Heart left ventricle (tissue), 16 donors: Measurements from ENCODE around the gene ADTRP. TPM values are rescaled to one million over a fixed set of nuclear protein-coding genes. Genes with fewer than 3 reads are reported as not detected.

Source experiments
- ATAC-seq, 4 donors: fragments of 200-7000 bp; cut with Tn5 transposase; one replicate each; pipeline ENCODE4 v1.9.1; 2020 to 2022; ENCODE audit warnings: moderate library complexity in 4 of 4, mild to moderate bottlenecking in 3 of 4, moderate number of reproducible peaks in 1 of 4
- DNase-seq, 5 donors: peaks; one replicate each; pipeline ENCODE4 v3.0.0-alpha.2; 2020
- H3K27ac ChIP-seq, 12 donors: fragments of 200-600 bp; sonication (generic) in 4 of 12; one replicate each; pipeline versions ENCODE4 v1.5.0 to v1.8.0; 2016 to 2022; ENCODE audit warnings: mild to moderate bottlenecking in 2 of 12
- H3K27me3 ChIP-seq, 9 donors: fragments of 200-600 bp; sonication (generic) in 2 of 9; one replicate each; pipeline versions ENCODE4 v1.5.1 to v1.8.0; 2016 to 2022; ENCODE audit warnings: mild to moderate bottlenecking in 3 of 9
- H3K36me3 ChIP-seq, 9 donors: fragments of 200-600 bp; sonication (generic) in 2 of 9; one replicate each; pipeline versions ENCODE4 v1.5.0 to v1.8.0; 2018 to 2022; ENCODE audit warnings: mild to moderate bottlenecking in 2 of 9
- H3K4me1 ChIP-seq, 12 donors: fragments of 200-600 bp; sonication (generic) in 4 of 12; one replicate each; pipeline versions ENCODE4 v1.5.0 to v1.8.0; 2016 to 2022; ENCODE audit warnings: mild to moderate bottlenecking in 3 of 12
- H3K4me3 ChIP-seq, 12 donors: fragments of 200-600 bp; sonication (generic) in 4 of 12; one replicate each; pipeline versions ENCODE4 v1.5.0 to v1.8.0; 2017 to 2022; ENCODE audit warnings: mild to moderate bottlenecking in 9 of 12, moderate library complexity in 4 of 12
- H3K9me3 ChIP-seq, 12 donors: fragments of 200-600 bp; sonication (generic) in 4 of 12; one replicate each; pipeline versions ENCODE4 v1.5.0 to v1.8.0; 2016 to 2022; ENCODE audit warnings: mild to moderate bottlenecking in 1 of 12
- CTCF ChIP-seq, 12 donors: fragments of 200-600 bp; sonication (generic) in 4 of 12; IDR thresholded peaks; one replicate each; pipeline versions ENCODE4 v1.5.0 to v1.8.0; 2018 to 2022; ENCODE audit warnings: antibody characterized with exemption in 12 of 12, mild to moderate bottlenecking in 5 of 12
- POLR2A ChIP-seq, 2 donors: fragments of 450-650 bp; IDR thresholded peaks; one replicate each; pipeline ENCODE4 v1.6.1; 2017; ENCODE audit warnings: antibody characterized with exemption in 2 of 2, mild to moderate bottlenecking in 2 of 2, moderate library complexity in 2 of 2
- WGBS, 4 donors: extraction: QIAGEN DNeasy Blood & Tissue Kit in 2 of 4; methylation state at CpG; one replicate each; pipeline versions ENCODE4 v1.1.5 to v1.1.7; 2013 to 2018; 5-methylcytosine and 5-hydroxymethylcytosine counted together
- intact Hi-C, 10 donors: fragments of 100-400 bp; cut with DNase I; formaldehyde crosslinking; loops; one replicate each; pipeline versions ENCODE4 v1.11.1 to v1.14.2; 2022
- polyA plus RNA-seq, 2 donors: library from polyadenylated mRNA; stranded (reverse); fragments of 200-250 nt; gene quantifications; one replicate each; pipeline ENCODE4 v1.2.3, GENCODE V29; 2013
- total RNA-seq, 9 donors: library from RNA; depleted of rRNA in 2 of 9; stranded (reverse); fragments of >200 nt in 2 of 9; fragmentation: NEBNext Ultra II Directional in 3 of 9; extraction: Animal tissue kit (Norgen Biotek cat#: 25700) in 3 of 9; gene quantifications; one replicate each; pipeline versions ENCODE4 v1.1.0 to v1.2.4, GENCODE V29; 2016 to 2023
- donor health status: ischemic (EF 13 %, LVEDD 7.1; RV severe dilation, severe dysfunction).
- donor health status: healthy with polysubstance abuse.
- donor health status: DM: no; HTN: yes; CAD: no.
- donor health status: DM: no; HTN: no; CAD: no.
- donor health status: ischemic (EF 25% LVEDD 6.9; RV normal size, moderate dysfunction).
- donor health status: ischemic (EF 25% LVEDD 5.7; RV mildly dilated, moderate dysfunction).
- donor health status: healthy.
- donor health status: DM: yes; HTN: yes; CAD: no.
- donor health status: ischemic (EF 35%, LVEDD 5.7; RV mildly dilated, moderate dysfunction).
- donor health status: nonischemic (EF 11% LVEDD 7.7; RV severe dilation, severe dysfunction).
- donor health status: DM: yes; HTN: yes; CAD: no.
- donor health status: PGD.
- donor health status: ischemic (EF 29% LVEDD 5.4; RV normal size, mild dysfunction).
- donor health status: nonischemic (EF 23%, LVEDD 6.1; RV moderate dilation, normal function).

Gene ADTRP
- total and polyA plus RNA-seq, 11 donors = 0.26 to 0.85 (median 0.45) TPM; not detected in 7

- H3K36me3 ChIP-seq = no peaks in the 10 kb centered on the region
- TF ChIP-seq CTCF (IDR thresholded peaks at IDR 0.05) (no peak), POLR2A (IDR thresholded peaks at IDR 0.05) (no peak)
- intact Hi-C loops = loop anchor here in 4 of 10 donors (10.0 kb wide), 3 partner anchors 117 to 413 kb away; no protein-coding TSS in a partner anchor
- ATAC-seq = no peak
- H3K4me1 ChIP-seq = no peaks in the 10 kb centered on the region
- no peaks in the 10 kb centered on the region for H3K9me3 ChIP-seq
- H3K27me3 ChIP-seq = no peaks in the 10 kb centered on the region
- DNase-seq = no peak
- no peak overlapping the region for H3K27ac ChIP-seq
- H3K4me3 ChIP-seq = no peak overlapping the region
- WGBS, 4 donors = 82 to 87% (median 83%) methylated on average over 3 of the region's 3 CpGs
These were observed 43.2 kb upstream of the ADTRP start for GRCh38 chr6:11821781-11822180.

- no peak overlapping the region for H3K4me3 ChIP-seq
- DNase-seq (no peak), ATAC-seq (no peak)
- H3K9me3 ChIP-seq = no peaks in the 10 kb centered on the region
- H3K4me1 ChIP-seq = no peaks in the 10 kb centered on the region
- H3K36me3 ChIP-seq = no peaks in the 10 kb centered on the region
- no peaks in the 10 kb centered on the region for H3K27me3 ChIP-seq
- 83 to 90% (median 85%) methylated on average over 4 of the region's 4 CpGs for WGBS, 4 donors
- H3K27ac ChIP-seq = no peak overlapping the region
- intact Hi-C loops = loop anchor here in 4 of 10 donors (10.0 kb wide), 3 partner anchors 116 to 414 kb away; no protein-coding TSS in a partner anchor
- TF ChIP-seq CTCF (IDR thresholded peaks at IDR 0.05) (no peak), POLR2A (IDR thresholded peaks at IDR 0.05) (no peak)
These were observed 42.2 kb upstream of the ADTRP start for GRCh38 chr6:11820821-11821220.

- Histone ChIP-seq H3K27me3 (no peaks in the 10 kb centered on the region), H3K9me3 (no peaks in the 10 kb centered on the region), H3K4me3 (no peak overlapping the region), H3K36me3 (no peaks in the 10 kb centered on the region), H3K4me1 (no peaks in the 10 kb centered on the region), H3K27ac (no peak overlapping the region)
- no peak for DNase-seq
- TF ChIP-seq POLR2A (IDR thresholded peaks at IDR 0.05) = no peak
- TF ChIP-seq CTCF (IDR thresholded peaks at IDR 0.05) = no peak
- intact Hi-C loops = loop anchor here in 2 of 10 donors (10.0 kb wide), 2 partner anchors 115 to 415 kb away; no protein-coding TSS in a partner anchor
- ATAC-seq = no peak
- 97 to 99% (median 99%) methylated on average over 3 of the region's 3 CpGs for WGBS, 4 donors
These were observed 40.9 kb upstream of the ADTRP start for GRCh38 chr6:11819486-11819885.

GRCh38 chr6:11815231-11815630 is 36.6 kb upstream of the ADTRP start:
- no peak for TF ChIP-seq POLR2A (IDR thresholded peaks at IDR 0.05)
- no peak for TF ChIP-seq CTCF (IDR thresholded peaks at IDR 0.05)
- Histone ChIP-seq H3K27ac (no peak overlapping the region), H3K4me3 (no peak overlapping the region), H3K4me1 (peaks cover 0 to 18% (median 9%) of the 10 kb centered on the region in 12 donors), H3K36me3 (no peaks in the 10 kb centered on the region), H3K27me3 (no peaks in the 10 kb centered on the region), H3K9me3 (no peaks in the 10 kb centered on the region)
- 88 to 99% (median 94%) methylated on average over 1 of the region's 1 CpG for WGBS, 4 donors
- ATAC-seq (no peak), DNase-seq (no peak)
- intact Hi-C loops = loop anchor here in 2 of 10 donors (10.0 kb wide), 2 partner anchors 110 to 420 kb away; no protein-coding TSS in a partner anchor
